ENCODE measurements around the gene SLX9. TPM values are rescaled to one million over a fixed set of nuclear protein-coding genes. Genes with fewer than 3 reads are reported as not detected.

Gene SLX9
- total and polyA plus RNA-seq, 2 donors (not counting 3 experiments of a cell fraction or from before 2014, with no cell fraction given), result 27.0 to 50.6 TPM

DNA sequence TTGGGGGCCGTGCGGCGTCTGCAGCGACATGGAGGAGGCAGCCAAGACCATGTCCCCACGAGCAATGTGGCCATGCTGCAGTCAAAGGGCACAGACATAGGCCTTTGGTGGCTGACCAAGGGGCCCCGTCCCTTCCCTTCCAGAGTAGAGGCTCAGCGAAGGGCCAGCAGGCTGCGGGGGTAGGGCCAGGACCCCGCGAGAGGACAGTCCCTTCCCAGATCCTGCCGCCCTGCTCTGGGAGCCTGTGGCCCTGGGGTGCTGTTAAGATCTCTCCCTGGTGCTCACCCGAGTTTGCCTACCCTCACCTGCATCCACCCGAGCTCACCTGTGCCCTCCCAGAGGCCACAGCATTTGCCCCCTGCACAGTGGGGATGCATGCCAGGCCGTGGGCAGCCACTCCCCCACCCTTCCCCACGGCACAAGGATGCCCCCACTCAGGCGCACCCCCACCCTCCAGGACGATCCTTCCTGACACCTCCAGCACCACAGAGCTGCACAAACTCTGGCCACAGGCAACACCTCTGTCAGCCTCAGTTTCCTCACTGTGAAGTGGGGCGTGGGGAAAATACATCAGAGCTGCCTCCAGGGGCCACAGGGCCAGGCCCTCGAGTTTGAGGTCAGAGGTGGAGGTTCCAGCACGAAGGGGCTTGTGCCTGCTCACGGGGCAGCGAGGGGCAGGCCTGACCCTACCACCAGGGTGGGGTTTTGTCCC, 34.7 kb upstream of the SLX9 start:
- ChIA-PET CTCF (interaction anchor here (3.3 kb wide), 1 partner anchor 12 kb away, joined by 11 read pairs; no protein-coding TSS in a partner anchor), POLR2A (no interaction called here)
- no peak overlapping the region for H3K9ac ChIP-seq (replicated peaks; ENCODE audit: extremely low read depth, insufficient read depth, low read length)
- no peak for DNase-seq (ENCODE audit: low read depth, low spot score)
- H2AFZ ChIP-seq (ENCODE audit: low read depth, low read length), result no peak overlapping the region
- no peaks in the 10 kb centered on the region for H3K79me2 ChIP-seq (ENCODE audit: control insufficient read depth, insufficient read depth, low read length)
- no peaks in the 10 kb centered on the region for H3K27me3 ChIP-seq (ENCODE audit: control insufficient read depth in 2 of 2, insufficient read depth in 2 of 2, low read length in 2 of 2)
- no peaks in the 10 kb centered on the region for H3K36me3 ChIP-seq (ENCODE audit: control insufficient read depth in 2 of 2, extremely low read depth in 1 of 2, insufficient read depth in 2 of 2, low read length in 2 of 2)
- no peak for FAIRE-seq
- no peak overlapping the region for H3K4me3 ChIP-seq (replicated peaks in 1 of 3; ENCODE audit: insufficient read depth in 1 of 3, low read depth in 1 of 3, low read length in 3 of 3)
- no TSS peak for BruUV-seq (replicated peaks)
- H3K27ac ChIP-seq (ENCODE audit: insufficient read depth, low read depth, low read length), result no peak overlapping the region
- no peaks in the 10 kb centered on the region for H3K9me1 ChIP-seq (replicated peaks; ENCODE audit: control insufficient read depth, extremely low read depth, insufficient read depth, low read length)
- H3K9me3 ChIP-seq (replicated peaks; ENCODE audit: control insufficient read depth, insufficient read depth, low read length), result no peaks in the 10 kb centered on the region
- H3K4me1 ChIP-seq (ENCODE audit: control insufficient read depth, extremely low read depth, insufficient read depth, low read length), result peaks cover 2% of the 10 kb centered on the region
- no peak for TF ChIP-seq POLR2AphosphoS5 (IDR thresholded peaks at IDR 0.05; ENCODE audit: insufficient read depth, low read depth, low read length)
- TF ChIP-seq GATA2 (IDR thresholded peaks at IDR 0.05; ENCODE audit: insufficient read depth, insufficient read length, low read depth, low read length), result no peak
- TF ChIP-seq EZH2 (IDR thresholded peaks at IDR 0.05; ENCODE audit: borderline replicate concordance, low read depth, low read length, severe bottlenecking), result no peak
- TF ChIP-seq JUN (IDR thresholded peaks at IDR 0.05; ENCODE audit: borderline replicate concordance, insufficient read depth, insufficient read length, low read depth), result no peak
- TF ChIP-seq POLR2A (IDR thresholded peaks at IDR 0.05; ENCODE audit: low read depth, low read length), result no peak
- no peaks in the 10 kb centered on the region for H4K20me1 ChIP-seq (replicated peaks; ENCODE audit: control insufficient read depth, extremely low read depth, insufficient read depth, low read length)
- no peak overlapping the region for H3K4me2 ChIP-seq (ENCODE audit: insufficient read depth, low read length)
- intact Hi-C loops (cut with micrococcal nuclease) (no loop called here), dilution Hi-C loops (cut with MboI; ENCODE audit: extremely low pct_ligation_motif_present, low sequenced_read_pairs) (no loop called here)

DNA sequence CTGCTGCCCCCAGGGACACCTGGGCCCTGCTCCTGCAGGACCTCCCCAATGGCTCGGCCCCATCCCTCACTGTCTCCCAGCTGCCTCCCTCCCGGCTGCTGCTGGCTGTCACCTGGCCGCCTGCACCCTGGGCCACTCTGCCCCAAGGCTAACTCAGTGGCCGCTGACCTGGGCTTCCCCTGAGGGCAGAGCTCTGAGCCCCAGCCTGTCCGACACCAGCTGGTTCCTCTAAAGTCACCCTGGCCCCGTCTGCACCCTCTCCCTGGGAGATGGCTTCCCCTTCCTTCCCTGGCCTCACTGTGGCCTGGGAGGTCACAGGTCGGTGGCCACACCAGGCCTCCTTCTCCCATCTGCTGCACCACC, 34.1 kb upstream of the SLX9 start:
- dilution Hi-C loops (cut with MboI; ENCODE audit: extremely low pct_ligation_motif_present, low sequenced_read_pairs), result no loop called here
- no peak for TF ChIP-seq POLR2A (IDR thresholded peaks at IDR 0.05; ENCODE audit: low read depth, low read length)
- no peak for TF ChIP-seq FOS (IDR thresholded peaks at IDR 0.05; ENCODE audit: borderline replicate concordance, insufficient read depth, low read length)
- no peak for TF ChIP-seq POLR2AphosphoS5 (IDR thresholded peaks at IDR 0.05; ENCODE audit: insufficient read depth, low read depth, low read length)
- TF ChIP-seq, protein P1, sequence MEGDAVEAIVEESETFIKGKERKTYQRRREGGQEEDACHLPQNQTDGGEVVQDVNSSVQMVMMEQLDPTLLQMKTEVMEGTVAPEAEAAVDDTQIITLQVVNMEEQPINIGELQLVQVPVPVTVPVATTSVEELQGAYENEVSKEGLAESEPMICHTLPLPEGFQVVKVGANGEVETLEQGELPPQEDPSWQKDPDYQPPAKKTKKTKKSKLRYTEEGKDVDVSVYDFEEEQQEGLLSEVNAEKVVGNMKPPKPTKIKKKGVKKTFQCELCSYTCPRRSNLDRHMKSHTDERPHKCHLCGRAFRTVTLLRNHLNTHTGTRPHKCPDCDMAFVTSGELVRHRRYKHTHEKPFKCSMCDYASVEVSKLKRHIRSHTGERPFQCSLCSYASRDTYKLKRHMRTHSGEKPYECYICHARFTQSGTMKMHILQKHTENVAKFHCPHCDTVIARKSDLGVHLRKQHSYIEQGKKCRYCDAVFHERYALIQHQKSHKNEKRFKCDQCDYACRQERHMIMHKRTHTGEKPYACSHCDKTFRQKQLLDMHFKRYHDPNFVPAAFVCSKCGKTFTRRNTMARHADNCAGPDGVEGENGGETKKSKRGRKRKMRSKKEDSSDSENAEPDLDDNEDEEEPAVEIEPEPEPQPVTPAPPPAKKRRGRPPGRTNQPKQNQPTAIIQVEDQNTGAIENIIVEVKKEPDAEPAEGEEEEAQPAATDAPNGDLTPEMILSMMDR (IDR thresholded peaks at IDR 0.05; ENCODE audit: extremely low read depth in 1 of 2, insufficient read depth in 1 of 2, low read depth in 1 of 2, low read length in 2 of 2), result no peak
- no peak for TF ChIP-seq GATA2 (IDR thresholded peaks at IDR 0.05; ENCODE audit: insufficient read depth, insufficient read length, low read depth, low read length)
- no peak for TF ChIP-seq MYC (IDR thresholded peaks at IDR 0.05; ENCODE audit: low read depth, low read length)
- TF ChIP-seq JUN (IDR thresholded peaks at IDR 0.05; ENCODE audit: borderline replicate concordance, insufficient read depth, insufficient read length, low read depth), result no peak
- TF ChIP-seq EZH2 (IDR thresholded peaks at IDR 0.05; ENCODE audit: borderline replicate concordance, low read depth, low read length, severe bottlenecking), result no peak
- TF ChIP-seq, protein P2, sequence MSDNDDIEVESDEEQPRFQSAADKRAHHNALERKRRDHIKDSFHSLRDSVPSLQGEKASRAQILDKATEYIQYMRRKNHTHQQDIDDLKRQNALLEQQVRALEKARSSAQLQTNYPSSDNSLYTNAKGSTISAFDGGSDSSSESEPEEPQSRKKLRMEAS (IDR thresholded peaks at IDR 0.05; ENCODE audit: insufficient read depth, insufficient read length), result no peak
- Histone ChIP-seq H3K9me1 (replicated peaks; ENCODE audit: control insufficient read depth, extremely low read depth, insufficient read depth, low read length) (no peaks in the 10 kb centered on the region), H3K4me1 (ENCODE audit: control insufficient read depth, extremely low read depth, insufficient read depth, low read length) (peaks cover 2% of the 10 kb centered on the region), H3K27me3 (ENCODE audit: control insufficient read depth in 2 of 2, insufficient read depth in 2 of 2, low read length in 2 of 2) (no peaks in the 10 kb centered on the region), H3K79me2 (ENCODE audit: control insufficient read depth, insufficient read depth, low read length) (no peaks in the 10 kb centered on the region), H3K9ac (replicated peaks; ENCODE audit: extremely low read depth, insufficient read depth, low read length) (no peak overlapping the region), H3K4me3 (replicated peaks in 1 of 3; ENCODE audit: insufficient read depth in 1 of 3, low read depth in 1 of 3, low read length in 3 of 3) (no peak overlapping the region), H3K27ac (ENCODE audit: insufficient read depth, low read depth, low read length) (no peak overlapping the region), H3K4me2 (ENCODE audit: insufficient read depth, low read length) (no peak overlapping the region), H2AFZ (ENCODE audit: low read depth, low read length) (no peak overlapping the region), H3K36me3 (ENCODE audit: control insufficient read depth in 2 of 2, extremely low read depth in 1 of 2, insufficient read depth in 2 of 2, low read length in 2 of 2) (no peaks in the 10 kb centered on the region), H3K9me3 (replicated peaks; ENCODE audit: control insufficient read depth, insufficient read depth, low read length) (no peaks in the 10 kb centered on the region), H4K20me1 (replicated peaks; ENCODE audit: control insufficient read depth, extremely low read depth, insufficient read depth, low read length) (no peaks in the 10 kb centered on the region)
- intact Hi-C loops (cut with micrococcal nuclease), result no loop called here
- no peak for DNase-seq (ENCODE audit: low read depth, low spot score)
- ChIA-PET POLR2A (no interaction called here), CTCF (interaction anchor here (3.3 kb wide), 1 partner anchor 11 kb away, joined by 11 read pairs; no protein-coding TSS in a partner anchor)
- no peak for FAIRE-seq
- BruUV-seq (replicated peaks), result no TSS peak

Measured in endothelial cell of umbilical vein (primary cell).